Memory B cell (primary cell): ENCODE measurements around the gene OSBPL10.

ENCODE experiments used
- ATAC-seq: fragments of 150-1000 bp; cut with Tn5 transposase; 2 replicates; pipeline ENCODE4 v1.10.0; 2021; ENCODE audit warnings: low read depth, mild to moderate bottlenecking, moderate library complexity
- DNase-seq, 2 donors: peaks; one replicate each; pipeline ENCODE4 v3.0.0; 2022; ENCODE audit warnings: low spot score in 2 of 2
- H3K27ac Mint-ChIP-seq: one replicate; pipeline ENCODE4 v1.8.0; 2022; ENCODE audit warnings: mild to moderate bottlenecking, moderate library complexity, mixed read lengths
- H3K27me3 Mint-ChIP-seq: one replicate; pipeline ENCODE4 v1.8.0; 2022; ENCODE audit warnings: mixed read lengths
- H3K36me3 Mint-ChIP-seq: one replicate; pipeline ENCODE4 v1.8.0; 2022; ENCODE audit warnings: mild to moderate bottlenecking, mixed read lengths
- H3K4me1 Mint-ChIP-seq: one replicate; pipeline ENCODE4 v1.8.0; 2022; ENCODE audit warnings: mixed read lengths
- H3K4me3 Mint-ChIP-seq: one replicate; pipeline ENCODE4 v1.8.0; 2022; ENCODE audit warnings: mild to moderate bottlenecking, moderate library complexity, mixed read lengths
- H3K9me3 Mint-ChIP-seq: one replicate; pipeline ENCODE4 v1.8.0; 2022; ENCODE audit warnings: mixed read lengths

Gene OSBPL10

DNA sequence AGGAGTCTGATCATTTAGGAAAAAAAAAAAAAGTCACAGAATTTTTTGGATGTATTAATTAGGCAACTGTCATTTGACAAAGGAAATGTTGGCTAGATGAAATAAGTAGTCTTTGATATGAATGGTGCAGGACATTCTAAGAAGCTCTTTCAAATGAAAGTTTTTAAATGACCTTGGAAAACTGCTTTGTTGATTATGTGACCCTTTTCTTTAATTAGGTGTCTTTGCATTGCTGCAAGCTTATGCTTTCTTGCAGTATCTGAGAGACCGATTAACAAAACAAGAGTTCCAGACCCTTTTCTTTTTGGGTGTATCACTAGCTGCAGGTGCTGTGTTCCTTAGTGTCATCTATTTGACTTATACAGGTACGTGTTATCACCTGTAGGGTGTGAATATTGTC is 364.4 kb downstream of the OSBPL10 start:
- Mint-ChIP-seq H3K36me3 (peaks cover 20% of the 10 kb centered on the region), H3K9me3 (no peaks in the 10 kb centered on the region), H3K27me3 (no peaks in the 10 kb centered on the region), H3K27ac (no peak overlapping the region), H3K4me1 (peaks cover 17% of the 10 kb centered on the region), H3K4me3 (no peak overlapping the region)
- no peak for ATAC-seq
- DNase-seq = no peak

DNA sequence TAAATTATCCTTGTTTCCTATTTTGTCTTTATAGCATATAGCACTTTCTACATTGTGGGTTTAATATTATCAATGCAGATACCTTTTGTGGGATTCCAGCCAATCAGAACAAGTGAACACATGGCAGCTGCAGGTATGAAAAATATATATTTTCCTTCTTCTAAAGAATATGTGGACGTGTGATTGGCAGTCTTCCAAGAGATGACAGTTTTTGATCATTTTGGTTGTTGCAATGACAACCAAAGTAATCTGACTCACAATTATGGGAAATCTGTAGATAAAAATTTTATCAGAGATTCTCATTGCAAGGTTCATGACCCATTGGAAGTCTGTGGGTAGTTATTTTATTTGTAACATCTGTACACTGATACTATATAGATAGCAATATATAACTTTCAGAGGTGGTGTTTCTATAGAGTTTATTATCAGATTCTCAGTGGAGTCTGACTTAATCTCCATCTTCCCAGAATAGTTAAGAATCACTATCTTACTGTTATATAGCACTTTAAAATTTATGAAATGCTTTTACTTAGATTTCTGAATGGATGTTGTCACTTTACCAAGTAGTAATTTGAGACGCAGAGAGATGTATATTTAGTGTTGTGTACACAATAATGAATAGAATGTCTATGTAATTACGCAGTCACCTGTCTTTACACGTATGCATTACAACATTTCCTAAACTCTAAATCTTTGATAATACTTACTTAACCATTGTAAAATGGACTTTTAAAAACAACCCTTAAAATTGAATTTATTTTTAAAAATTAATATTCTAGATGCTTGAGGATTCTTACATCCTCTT is 365.8 kb downstream of the OSBPL10 start:
- H3K27me3 Mint-ChIP-seq = no peaks in the 10 kb centered on the region
- no peak for ATAC-seq
- H3K4me3 Mint-ChIP-seq = no peak overlapping the region
- no peaks in the 10 kb centered on the region for H3K9me3 Mint-ChIP-seq
- no peak overlapping the region for H3K27ac Mint-ChIP-seq
- H3K36me3 Mint-ChIP-seq = peaks cover 12% of the 10 kb centered on the region
- H3K4me1 Mint-ChIP-seq = peaks cover 13% of the 10 kb centered on the region
- DNase-seq = no peak

DNA sequence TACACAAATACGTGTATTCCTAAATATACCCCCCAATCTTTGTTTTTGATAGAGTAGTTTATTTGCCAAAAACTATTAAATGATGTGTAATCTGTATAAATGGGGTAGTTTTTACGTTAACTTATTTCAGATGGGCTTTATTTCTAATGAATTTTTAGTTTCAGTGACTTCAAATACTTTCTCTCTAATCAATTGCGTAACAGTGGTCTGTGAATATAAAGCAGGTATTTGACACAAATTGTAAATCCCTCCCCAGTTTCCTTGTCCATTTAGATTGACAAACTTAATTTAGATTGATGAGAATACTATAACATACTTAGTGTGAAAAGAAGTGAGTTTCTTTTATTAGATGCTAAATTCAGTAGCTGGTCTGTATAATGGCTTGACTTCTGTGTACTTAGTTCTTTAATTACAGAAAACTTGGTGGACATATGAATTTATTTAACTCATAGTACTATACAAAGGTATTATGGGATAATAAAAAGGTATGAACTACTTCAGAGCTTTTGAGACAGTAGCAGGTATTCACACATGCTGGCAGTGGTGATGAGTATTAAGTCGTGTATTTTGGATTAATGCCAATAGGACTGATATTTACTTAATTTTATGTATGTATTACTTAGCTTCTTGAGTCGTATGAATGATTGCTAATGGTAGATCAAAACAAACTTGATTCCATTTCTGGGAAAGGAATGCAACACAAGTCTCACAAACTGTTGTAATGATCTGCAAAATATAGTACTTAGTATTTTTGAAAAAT is 366.7 kb downstream of the OSBPL10 start:
- Mint-ChIP-seq H3K27ac (no peak overlapping the region), H3K27me3 (no peaks in the 10 kb centered on the region), H3K9me3 (no peaks in the 10 kb centered on the region), H3K4me3 (no peak overlapping the region), H3K36me3 (peaks cover 11% of the 10 kb centered on the region), H3K4me1 (peaks cover 13% of the 10 kb centered on the region)
- ATAC-seq (no peak), DNase-seq (no peak)

DNA sequence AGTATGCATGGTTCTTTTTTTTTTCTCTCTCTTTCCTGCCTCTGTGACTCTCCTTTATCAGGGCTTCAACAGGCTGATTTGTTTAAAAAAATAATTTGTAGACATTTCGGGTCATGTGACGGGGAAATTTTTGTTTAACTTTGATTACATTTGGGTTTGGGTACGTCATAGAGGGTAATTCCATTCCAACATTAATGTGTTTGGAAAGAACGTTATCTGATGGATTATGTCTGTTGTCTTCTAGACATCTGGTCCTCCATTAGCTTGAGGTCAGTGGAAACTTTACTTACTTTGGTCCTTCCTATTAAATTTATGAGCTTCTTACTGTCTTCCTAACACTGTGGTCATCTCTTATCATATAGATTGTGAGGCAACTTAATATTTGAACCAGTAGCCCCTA is 367.4 kb downstream of the OSBPL10 start:
- Mint-ChIP-seq H3K36me3 (peaks cover 8% of the 10 kb centered on the region), H3K4me1 (peaks cover 13% of the 10 kb centered on the region), H3K9me3 (no peaks in the 10 kb centered on the region), H3K4me3 (no peak overlapping the region), H3K27me3 (no peaks in the 10 kb centered on the region), H3K27ac (no peak overlapping the region)
- DNase-seq (no peak), ATAC-seq (no peak)

DNA sequence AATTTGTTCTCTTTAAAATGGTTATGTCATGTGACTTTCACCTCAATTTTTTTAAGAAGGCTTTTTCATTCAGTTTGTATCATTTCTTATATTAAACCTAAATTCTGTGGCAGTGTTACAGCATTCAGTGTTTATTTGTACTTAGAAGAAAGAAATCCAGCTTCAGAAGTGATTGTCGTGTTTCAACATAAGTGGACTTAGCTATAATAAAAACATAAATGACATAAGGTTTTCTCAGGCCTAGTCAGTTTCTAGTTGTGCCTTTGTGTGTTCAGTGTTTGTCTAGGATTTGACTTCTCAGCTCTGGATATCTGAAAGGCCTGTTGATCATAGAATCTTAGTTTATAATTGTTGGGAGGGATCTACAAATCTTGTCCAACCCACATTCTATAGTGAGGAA is 367.9 kb downstream of the OSBPL10 start:
- Mint-ChIP-seq H3K4me3 (no peak overlapping the region), H3K36me3 (peaks cover 11% of the 10 kb centered on the region), H3K9me3 (no peaks in the 10 kb centered on the region), H3K4me1 (peaks cover 13% of the 10 kb centered on the region), H3K27ac (no peak overlapping the region), H3K27me3 (no peaks in the 10 kb centered on the region)
- DNase-seq (no peak), ATAC-seq (no peak)
